ENCODE data around the gene MT3. TPM values are rescaled to one million over a fixed set of nuclear protein-coding genes. Genes with fewer than 3 reads are reported as not detected.
A peak's percentile ranks its signal among the peaks of the same experiment; 100 is the strongest.

The MT3 gene
- total and polyA plus RNA-seq, 2 of the 13 experiments (the other 11 are each of a cell fraction or from before 2014, with no cell fraction given) = not detected

GRCh38 chr16:56607109-56607618 lies 17.8 kb downstream of the MT3 start (continued):
- TF ChIP-seq ZFP36 (IDR thresholded peaks at IDR 0.05; ENCODE audit: borderline replicate concordance, low read depth, low read length, partially characterized antibody) = no peak
- TF ChIP-seq SRSF1 (optimal IDR thresholded peaks at IDR 0.05; ENCODE audit: low read depth, low read length) = no peak
- peak; percentile 77 for TF ChIP-seq ZBTB37 (CRISPR knock-in tag; IDR thresholded peaks at IDR 0.05)
- TF ChIP-seq TARDBP (CRISPR knock-in tag; IDR thresholded peaks at IDR 0.05) = peak; percentile 88
- TF ChIP-seq NFYC (CRISPR knock-in tag; IDR thresholded peaks at IDR 0.05) = no peak
- peak; percentile 21; the same call in 1 of the 2 replicates for TF ChIP-seq PRDM15 (CRISPR knock-in tag; IDR thresholded peaks at IDR 0.05)
- no peak for TF ChIP-seq ZNF282 (IDR thresholded peaks at IDR 0.05; ENCODE audit: partially characterized antibody)
- TF ChIP-seq MEF2D (CRISPR knock-in tag; IDR thresholded peaks at IDR 0.05) = peak; percentile 55; the same call in 1 of the 2 replicates
- 0 out of 2 replicates have a peak, but pooled peaks have one; percentile 66 for TF ChIP-seq ADNP (CRISPR knock-in tag; IDR thresholded peaks at IDR 0.05)
- TF ChIP-seq DRAP1 (CRISPR knock-in tag; IDR thresholded peaks at IDR 0.05) = peak; percentile 82
- no peak; the same call in 1 of the 2 replicates for TF ChIP-seq HNF4A (CRISPR knock-in tag; IDR thresholded peaks at IDR 0.05)
- TF ChIP-seq REXO4 (CRISPR knock-in tag; IDR thresholded peaks at IDR 0.05; ENCODE audit: borderline replicate concordance) = peak; percentile 86; the same call in 1 of the 2 replicates
- peak; percentile 85 for TF ChIP-seq POLR2G (IDR thresholded peaks at IDR 0.05; ENCODE audit: low read depth, low read length)
- TF ChIP-seq SUZ12 (IDR thresholded peaks at IDR 0.05; ENCODE audit: low read depth, low read length) = no peak
- peak; percentile 68 for TF ChIP-seq MLX (CRISPR knock-in tag; IDR thresholded peaks at IDR 0.05)
- peak; percentile 94 for TF ChIP-seq KDM2A (CRISPR knock-in tag; IDR thresholded peaks at IDR 0.05; ENCODE audit: borderline replicate concordance, low read depth)
- no peak for TF ChIP-seq IKZF1 (IDR thresholded peaks at IDR 0.05)
- 0 out of 2 replicates have a peak, but pooled peaks have one; percentile 82 for TF ChIP-seq E2F2 (CRISPR knock-in tag; IDR thresholded peaks at IDR 0.05; ENCODE audit: borderline replicate concordance)
- peak; percentile 83 for TF ChIP-seq ZBTB34 (CRISPR knock-in tag; IDR thresholded peaks at IDR 0.05)
- TF ChIP-seq NFE2 (CRISPR knock-in tag; IDR thresholded peaks at IDR 0.05) = no peak

All from HepG2 (cell line).